GM19351 (cell line): ENCODE data around the gene GYPB.
"Not testable (repeated sequence)": the region's sequence is repeated elsewhere in the genome, so short reads cannot be mapped to it uniquely, and the experiment has no call there.

ENCODE experiments used
- ATAC-seq: cut with Tn5 transposase; IDR thresholded peaks from one replicate; pipeline ENCODE4 v1.9.1; 2021; ENCODE audit warnings: mild to moderate bottlenecking, moderate library complexity; ENCODE audit not compliant: unreplicated experiment

Gene GYPB

DNA sequence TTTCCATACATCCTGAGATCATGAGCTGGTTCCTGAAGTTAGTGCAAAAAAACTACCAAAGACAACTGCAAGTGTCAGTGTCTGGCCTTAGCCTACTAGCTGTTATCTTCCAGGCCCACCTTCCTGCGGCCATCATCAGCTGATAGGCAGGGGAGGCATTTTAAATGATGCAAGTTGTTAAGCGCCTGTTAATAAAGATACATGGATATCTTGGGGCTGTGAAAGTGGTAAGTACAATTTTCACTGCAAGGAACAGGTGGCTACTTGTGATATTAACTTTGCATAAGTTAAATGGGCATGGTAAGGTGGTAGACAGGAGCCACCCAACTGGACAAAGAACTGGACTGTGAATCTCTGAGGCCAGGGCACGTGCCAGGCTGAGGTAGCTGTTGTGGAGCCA lies at the start of gene GYPB:
TSS of gene GYPB (minus strand) at position 104 of the 400 bp plus-strand sequence. CDS start at position 11, 93 bp downstream.
- ATAC-seq, result not testable (repeated sequence)

DNA sequence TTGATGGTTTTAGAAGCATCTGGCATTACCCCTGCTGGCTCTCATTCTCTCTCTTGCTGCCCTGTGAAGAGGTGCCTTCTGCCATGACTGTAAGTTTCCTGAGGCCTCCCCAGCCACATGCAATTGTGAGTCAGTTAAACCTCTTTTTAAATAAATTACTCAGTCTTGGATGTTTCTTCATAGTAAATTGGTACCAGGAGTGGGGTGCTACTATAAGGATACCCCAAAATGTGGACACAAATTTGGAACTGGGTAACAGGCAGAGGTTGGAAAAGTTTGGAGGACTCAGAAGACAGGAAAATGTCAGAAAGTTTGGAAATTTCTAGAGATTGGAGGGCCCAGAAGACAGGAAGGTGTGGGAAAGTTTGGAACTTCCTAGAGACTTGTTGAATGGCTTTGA lies 42.4 kb upstream of the GYPB start:
- ATAC-seq, result not testable (repeated sequence)

DNA sequence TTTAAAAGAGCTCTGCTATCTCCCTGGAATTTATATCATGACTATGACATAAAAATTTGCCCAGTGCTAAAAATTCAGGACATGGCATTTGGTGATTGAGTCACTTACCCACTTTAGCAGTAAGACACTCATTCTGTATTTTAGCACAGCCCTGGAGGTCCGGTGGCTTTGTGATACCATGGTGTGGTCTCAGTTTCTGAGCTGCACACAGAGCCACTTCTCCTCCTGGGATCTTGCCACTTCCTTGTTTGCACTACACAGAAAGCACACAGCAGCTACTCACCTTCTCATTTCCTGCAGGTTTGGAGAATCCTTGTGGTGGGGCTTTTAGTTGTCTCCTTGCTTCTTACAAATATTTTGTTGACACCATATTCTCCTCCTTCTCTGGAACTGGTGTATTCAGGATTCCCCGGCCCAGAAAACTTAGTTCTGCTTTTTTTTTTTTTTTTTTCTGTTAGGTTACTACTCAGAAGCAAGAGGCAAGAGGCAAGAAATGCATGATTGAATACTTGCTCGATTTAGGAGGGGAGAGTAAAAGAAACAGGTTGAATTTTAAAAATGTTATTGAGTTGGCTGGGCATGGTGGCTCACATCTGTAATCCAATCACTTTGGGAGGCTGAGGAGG lies 41.2 kb upstream of the GYPB start:
- not testable (repeated sequence) for ATAC-seq

DNA sequence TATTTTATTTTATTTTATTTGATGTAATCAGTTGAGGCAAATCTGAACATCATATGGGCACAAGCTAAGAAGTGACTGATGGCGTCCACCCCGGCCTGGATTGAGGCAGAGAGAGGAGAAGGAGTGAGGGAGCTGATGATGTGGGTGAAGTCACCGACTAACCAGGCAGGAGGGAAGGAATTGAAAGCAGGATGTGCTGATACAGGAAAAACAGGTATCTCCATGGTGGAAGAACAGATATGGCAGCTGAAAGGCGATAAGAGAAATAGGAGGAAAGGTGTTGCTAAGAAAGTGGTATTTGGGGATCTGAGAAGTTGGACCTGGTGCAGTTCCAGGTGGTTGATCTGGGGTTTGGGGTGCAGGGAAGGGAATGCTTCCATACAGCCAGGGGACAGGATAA lies 37.6 kb upstream of the GYPB start:
- ATAC-seq, result no peak

DNA sequence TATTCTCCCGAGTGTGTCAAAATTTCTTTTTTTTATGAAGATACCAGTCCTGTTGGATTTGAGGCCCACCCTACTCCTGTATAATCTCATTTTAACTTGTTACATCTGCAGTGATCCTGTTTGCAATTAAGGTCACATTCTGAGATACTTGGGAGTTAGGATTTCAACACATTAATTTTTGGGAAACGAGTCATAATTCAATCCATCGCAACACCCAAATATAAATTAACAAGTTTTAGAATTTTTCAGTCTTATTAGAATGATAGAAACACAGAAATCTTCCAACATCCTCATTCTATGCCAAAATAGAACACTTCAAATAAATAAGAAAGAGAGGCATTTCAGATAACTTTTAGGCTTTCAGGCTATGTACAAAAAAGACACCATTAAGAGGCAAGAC lies 36.2 kb upstream of the GYPB start:
- ATAC-seq, result not testable (repeated sequence)

DNA sequence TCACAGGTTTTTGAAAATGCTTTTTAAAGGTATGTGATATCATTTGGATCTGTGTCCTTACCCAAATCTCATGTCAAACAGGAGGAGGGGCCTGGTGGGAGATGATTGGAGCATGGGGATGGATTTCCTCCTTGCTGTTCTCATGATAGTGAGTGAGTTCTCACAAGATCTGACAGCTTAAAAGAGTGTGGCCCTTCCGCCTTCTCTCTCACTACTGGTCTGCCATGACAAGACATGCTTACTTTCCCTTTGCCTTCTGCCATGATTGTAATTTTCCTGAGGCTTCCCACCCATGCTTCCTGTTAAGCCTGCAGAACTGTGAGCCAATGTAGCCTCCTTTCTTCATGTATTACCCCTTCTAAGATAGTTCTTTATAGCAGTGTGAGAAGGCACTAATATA lies 32.3 kb upstream of the GYPB start:
- ATAC-seq, result not testable (repeated sequence)

DNA sequence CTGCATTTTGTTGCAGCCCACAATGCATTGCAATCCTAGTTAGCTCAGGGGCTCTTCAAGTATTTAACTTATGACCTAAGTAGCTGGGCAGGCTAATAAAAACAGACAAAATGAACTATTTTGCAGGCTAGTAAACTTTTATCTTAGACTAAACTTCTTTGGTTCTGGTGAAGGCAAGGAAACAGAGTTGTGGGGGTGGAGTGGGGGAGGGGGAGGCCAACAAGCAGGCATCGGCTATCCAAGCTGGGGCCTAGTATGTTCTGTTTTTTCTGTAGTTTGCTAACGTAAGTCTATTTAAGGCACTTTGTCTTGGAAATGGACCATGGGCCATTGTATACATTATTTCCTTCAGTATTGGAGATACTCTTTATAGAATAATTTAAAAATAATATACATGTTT lies 31.5 kb upstream of the GYPB start:
- ATAC-seq, result not testable (repeated sequence)

DNA sequence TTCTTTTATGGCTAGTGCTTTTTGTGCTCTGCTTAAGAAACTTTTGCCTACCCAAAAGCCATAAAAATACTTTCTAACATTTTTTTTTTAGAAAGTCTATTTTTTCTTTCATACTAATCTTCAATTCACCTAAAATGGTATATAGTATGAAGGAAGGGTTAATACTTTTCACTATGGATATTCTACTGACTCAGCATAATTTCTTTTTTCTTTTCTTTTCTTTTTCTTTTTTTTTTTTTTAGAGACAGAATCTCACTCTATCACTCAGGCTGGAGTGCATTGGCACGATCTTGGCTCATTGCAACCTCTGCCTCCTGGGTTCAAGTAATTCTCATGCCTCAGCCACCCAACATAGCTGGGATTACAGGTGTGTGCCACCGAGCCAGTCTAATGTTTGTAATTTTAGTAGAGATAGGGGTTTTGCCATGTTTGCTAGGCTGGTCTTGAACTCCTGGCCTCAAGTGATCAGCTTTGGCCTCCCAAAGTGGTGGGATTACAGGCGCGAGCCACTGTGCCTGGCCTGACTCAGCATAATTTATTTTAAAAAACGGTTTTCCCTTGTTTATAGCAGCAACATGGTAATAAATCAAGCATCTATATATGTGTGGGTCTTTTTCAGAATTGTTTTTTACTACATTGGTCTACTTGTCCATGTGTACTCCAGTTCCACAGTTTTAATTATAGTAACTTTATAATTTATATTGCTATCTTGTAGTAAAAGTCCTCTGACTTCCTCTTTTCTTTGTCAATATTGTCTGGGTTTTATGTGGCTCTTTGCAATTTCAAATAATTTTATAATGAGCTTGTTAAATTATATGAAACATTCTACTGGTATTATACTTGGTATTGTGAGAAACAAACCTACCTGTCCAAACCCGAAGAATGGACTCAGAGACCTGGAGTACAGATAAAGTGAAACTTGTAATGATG lies 30.6 kb upstream of the GYPB start:
- ATAC-seq, result not testable (repeated sequence)

DNA sequence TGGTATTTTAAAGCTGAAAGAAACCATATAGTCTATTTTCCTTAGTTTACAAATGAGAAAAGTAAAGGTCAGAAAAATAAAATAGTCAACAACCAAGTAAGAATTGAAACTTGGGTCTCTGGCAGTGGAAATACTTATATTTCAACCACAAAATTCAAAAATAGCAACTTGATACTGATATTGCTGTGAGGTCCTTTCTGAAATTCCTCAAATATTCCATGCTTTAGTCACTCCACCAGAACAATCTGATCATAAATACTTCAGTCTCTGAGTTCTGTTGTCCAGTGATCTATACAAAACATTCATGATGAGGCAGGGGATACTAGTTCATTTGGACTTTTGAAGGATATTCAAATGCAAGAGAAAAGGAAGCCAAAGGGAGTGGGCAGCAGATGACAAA lies 25.8 kb upstream of the GYPB start:
- not testable (repeated sequence) for ATAC-seq

DNA sequence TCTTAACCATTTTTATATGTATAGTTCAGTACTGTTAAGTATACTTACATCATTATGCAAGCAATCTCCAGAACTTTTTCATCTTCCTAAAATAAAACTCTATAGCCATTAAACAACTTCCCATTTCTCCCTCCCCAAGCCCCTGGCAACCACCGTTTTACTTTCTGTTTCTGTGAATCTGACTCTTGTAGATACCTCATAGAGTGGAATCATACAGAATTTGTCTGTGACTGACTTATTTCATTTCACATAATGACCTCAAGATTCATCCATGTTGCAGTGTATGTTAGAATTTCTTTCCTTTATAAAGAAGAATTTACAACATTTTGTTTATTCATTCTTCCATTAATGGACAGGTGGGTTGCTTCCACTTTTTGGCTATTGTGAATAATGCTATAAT lies 13.4 kb upstream of the GYPB start:
- ATAC-seq, result not testable (repeated sequence)

DNA sequence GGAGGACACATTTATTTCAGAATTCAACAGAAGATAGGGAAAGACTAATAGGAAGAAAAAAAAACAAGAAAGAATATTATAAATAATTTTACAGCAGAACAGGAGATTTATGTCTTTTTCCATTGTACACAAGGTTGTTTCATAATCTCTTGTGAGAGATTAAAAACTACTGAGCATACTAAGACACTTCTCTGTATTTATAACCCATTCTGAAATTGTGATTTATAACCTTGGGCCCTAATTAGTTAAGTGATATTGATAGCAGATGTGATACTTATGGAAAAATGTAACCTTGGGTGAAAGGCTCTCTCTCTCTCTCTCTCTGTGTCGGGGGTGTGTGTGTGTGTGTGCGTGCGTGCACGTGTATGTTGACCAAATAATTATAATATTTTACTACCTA lies 12.7 kb upstream of the GYPB start:
- ATAC-seq, result not testable (repeated sequence)

DNA sequence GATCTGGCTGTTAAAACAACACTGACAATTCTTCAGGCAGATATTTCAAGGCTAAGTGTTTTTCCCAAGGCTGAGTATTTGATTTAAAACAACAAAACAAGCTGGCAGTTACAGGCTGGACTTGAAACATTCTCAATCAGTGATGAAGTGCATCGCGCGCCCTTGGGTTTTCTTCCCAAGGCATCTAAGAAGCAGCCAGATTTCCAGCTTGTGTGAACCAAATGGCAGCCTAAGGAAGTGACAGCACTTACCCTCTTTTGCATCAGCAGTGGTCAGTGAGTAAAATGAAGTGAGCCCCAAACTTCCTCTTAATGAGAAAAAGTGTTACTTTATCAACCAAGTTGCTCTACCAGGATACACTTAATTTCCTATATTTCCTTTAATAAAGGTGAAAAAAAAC lies 12.2 kb upstream of the GYPB start:
- ATAC-seq, result not testable (repeated sequence)

DNA sequence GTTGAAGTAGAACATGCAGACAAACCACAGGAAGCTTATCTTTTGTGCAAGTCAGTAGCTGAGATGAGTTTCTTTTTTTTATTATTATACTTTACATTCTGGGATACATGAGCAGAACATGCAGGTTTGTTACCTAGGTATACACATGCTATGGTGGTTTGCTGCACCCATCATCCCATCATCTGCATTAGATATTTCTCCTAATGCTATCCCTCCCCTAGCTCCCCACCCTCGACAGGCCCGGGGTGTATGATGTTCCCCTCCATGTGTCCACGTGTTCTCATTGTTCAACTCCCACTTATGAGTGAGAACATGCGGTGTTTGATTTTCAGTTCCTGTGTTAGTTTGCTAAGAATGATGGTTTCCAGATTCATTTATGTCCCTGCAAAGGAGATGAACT lies 11.5 kb upstream of the GYPB start:
- ATAC-seq, result not testable (repeated sequence)

DNA sequence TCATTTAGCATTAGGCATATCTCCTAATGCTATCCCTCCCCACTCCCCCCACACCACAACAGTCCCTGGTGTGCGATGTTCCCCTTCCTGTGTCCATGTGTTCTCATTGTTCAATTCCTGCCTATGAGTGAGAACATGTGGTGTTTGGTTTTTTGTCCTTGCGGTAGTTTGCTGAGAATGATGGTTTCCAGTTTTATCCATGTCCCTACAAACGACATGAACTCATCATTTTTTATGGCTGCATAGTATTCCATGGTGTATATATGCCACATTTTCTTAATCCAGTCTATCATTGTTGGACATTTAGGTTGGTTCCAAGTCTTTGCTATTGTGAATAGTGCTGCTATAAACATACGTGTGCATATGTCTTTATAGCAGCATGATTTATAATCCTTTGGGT lies 7.5 kb upstream of the GYPB start:
- ATAC-seq, result not testable (repeated sequence)

DNA sequence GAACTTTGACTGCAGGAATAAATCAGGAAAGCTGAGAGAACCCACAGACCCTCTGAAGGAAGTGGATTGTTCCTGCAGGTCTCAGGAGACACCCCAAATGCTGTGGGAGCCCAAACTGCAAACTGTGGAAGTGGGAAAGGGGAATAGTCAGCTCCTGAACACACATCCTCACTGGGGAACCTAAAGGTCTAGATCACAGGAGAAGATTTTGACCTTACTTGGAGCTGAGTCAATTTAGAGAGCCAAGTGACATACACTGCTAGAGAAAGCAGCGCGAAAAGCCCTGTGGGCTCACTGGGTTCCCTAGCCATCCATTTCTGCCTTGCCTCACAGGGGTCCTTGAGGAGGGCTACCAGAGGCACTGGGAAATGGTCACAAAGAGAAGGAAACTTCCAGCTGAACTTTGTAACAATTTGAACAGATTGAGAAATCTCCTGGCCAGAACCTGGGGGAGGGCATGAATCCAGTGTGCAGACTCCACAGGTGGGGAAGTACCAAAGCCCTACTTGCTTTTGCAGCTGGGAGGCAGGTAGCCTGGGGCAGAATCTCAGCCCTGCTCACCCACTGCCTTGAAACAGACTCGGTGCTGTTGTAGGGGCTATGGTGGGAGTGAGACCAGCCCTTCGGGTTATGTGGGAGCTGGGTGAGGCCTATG lies 5.3 kb upstream of the GYPB start:
- not testable (repeated sequence) for ATAC-seq

DNA sequence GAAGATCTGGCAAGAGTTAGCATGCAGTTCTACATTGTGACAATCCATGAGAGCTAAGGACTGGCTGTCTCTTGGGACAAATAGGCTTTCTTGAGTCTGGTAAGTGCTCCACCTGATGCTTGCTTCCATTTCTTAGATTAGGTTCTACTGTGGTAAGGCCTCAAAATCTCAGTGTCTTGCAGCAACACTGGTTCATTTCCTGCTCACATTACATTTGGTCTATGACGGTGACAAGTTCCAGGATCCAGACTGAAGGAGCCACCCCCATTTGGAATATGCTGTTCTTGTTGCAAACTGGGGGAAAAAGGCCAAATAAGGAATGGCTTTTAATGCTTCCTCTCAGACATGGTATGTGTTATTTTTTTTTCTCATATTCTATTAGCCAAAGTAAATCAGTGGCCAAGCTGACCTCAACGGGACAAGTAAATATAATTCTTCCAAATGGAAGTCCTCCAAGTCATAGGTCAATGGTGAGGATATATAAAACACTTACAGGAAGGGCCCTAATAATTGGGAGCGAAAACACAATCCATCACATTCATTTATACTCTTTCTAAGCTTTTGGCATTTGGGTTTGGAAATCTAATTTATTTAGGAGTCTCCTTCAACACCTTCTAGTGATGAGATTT lies 3.7 kb upstream of the GYPB start:
- not testable (repeated sequence) for ATAC-seq

DNA sequence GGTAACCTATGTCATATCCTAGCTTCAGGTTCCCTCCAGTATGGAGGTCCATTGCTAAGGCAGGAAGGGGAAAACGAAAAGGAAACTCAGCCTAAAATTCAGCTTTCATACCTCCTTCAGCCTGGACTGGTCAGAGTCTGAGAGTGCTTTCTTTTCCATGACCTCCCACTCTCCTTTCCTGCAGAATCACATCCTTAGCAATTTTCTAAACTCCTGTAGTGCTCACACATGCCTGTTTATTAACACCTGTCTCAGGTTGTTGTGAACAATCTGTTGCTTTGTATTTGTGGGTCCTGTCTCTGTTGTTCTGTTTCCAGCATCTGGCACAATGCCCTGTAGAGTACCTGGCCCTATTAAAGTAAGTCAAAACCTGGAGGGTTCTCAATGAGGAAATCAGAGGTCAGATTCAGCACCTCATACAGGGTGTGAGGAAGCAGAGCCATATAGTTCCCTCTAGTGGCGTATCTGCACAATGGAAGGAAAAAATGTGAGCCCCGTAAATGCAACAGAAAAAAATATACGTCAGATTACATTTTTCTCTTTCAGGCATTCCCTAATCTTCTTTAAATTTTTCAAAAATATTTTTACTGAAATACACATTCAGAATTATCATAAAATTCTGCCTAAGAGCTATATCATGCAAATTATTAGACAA lies 2.3 kb upstream of the GYPB start:
- ATAC-seq, result peak; percentile 92

DNA sequence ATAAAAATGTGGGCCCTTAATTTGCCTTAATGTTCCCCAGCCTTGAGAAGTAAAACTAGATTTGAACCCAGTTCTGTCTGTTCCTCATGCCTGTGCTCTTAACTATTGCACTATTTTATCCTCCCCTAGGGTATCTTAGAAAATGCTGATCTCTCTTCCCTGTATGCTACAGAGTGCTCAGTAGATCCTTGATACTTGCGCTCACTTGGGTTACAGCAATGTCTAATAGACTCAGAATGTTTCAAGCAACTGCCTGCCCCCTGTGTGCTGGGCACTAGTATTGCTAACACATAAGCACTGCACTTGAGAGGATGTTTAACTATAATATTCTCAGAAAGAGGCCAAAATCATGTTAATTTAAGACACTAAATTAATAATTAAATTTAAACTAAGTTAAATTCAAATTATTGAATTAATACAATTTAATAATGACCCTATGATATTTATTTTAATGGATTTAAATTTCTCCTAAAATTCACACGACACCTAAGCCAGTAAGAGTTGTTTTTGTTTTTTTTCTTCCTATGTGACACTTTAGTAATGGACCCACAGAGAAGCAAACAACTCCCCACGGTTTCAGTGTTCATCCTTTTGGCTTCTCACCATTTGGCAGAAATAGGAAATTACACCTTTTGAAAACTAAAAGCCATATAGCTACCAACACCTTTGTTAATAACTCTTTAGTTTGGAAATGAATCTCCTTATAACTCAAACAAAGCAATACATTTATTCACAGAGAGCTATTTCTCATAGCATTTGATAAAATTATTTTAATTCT lies 768 bp downstream of the GYPB start:
- ATAC-seq, result not testable (repeated sequence)

DNA sequence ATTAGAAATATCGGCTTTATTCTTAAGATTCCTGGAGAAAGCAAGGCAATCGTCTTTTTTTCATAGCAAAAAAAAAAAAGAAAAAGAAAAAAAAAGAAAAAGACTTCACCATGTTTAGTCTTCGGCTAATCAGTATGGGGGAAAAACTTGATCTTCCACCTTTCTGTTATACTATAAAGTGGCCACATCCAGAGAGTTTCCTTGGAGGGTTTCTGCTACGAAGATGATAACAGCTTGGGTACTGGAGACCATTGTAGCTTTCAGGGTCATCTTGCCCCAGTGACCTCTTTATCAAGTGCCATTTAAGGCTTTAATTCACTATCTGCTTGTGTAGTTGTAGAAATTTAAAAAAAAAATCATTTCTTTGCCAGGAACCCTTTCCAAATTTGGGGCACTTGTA lies 1.9 kb downstream of the GYPB start:
- not testable (repeated sequence) for ATAC-seq
